Activated gamma-delta T cell treated with anti-CD3 and anti-CD28 coated beads, Interleukin-2, amount 50 U/mL, for 16 hours (primary cell): ENCODE measurements around the gene NDST1.
"Not testable (repeated sequence)": the region's sequence is repeated elsewhere in the genome, so short reads cannot be mapped to it uniquely, and the experiment has no call there.

Source experiments
- DNase-seq: peaks from one replicate; pipeline ENCODE4 v3.0.0-alpha.2; 2020; ENCODE audit warnings: low read depth

Gene NDST1

DNA sequence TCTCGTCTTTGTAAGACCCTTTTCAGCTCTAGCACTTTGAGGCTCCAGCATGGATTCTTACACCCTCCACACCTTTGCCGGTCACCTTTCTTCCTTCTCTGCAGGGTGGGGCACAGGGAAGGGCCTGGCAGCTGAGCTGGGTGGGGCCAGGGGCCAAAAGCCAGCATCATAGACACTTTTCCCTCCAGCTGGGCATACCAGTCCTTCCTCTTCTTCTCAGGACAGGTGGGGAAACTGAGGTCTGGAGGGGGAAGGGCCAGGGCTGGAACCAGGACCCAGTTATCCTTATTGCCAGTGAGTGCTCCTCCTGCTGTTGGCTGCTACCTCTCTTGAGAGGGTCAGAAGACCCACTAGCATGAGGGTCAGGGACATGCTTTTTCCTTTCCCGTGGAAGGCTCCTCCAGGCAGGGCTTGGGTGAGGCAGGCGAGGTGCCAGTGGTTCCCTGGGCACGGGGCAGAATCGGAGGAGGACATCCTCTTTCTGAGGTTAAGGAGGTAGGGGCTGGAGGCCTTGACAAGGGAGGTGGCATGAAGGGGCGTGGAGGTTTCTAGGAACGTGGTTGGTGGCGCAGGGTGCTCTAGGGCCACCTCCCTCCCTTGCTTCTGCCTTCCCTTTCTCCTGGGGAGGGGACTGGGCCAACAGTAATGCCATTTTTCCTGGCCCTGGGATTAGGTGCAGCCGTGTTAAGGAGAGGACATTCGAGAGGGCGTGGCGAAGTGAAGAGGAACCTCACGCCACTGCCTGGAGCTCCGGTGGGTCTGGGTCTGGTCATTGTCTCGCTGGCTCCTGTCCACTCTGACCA lies at the start of gene NDST1:
Gene NDST1, plus strand, starts transcription at position 658 of the 803 bp plus-strand sequence. CDS start 13,124 bp downstream, outside the sequence.
- no peak for DNase-seq

GRCh38 chr5:150458802-150459557 lies 49.0 kb upstream of the NDST1 start:
- peak; percentile 83 for DNase-seq

DNA sequence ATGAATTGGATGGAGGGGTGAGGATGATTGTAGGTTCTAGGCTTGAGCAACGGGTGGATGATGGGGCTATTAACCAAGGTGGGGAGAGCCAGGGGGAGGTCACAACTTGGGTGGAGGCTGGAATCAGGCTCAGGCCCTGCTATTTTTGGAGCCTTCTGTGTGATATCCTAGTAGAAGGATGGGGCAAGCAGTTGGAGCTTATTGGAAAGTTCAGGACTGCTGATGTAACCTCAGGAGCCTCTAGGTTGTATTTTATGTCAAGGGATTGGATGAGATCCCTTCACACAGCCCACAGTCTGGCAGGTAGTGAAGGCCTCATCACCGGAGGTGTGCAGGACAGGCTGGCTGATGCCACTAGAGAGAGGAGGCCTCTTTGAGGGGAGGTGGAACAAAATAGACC lies 47.1 kb upstream of the NDST1 start:
- no peak for DNase-seq

- DNase-seq: no peak
These were observed 46.7 kb upstream of the NDST1 start for GRCh38 chr5:150461231-150461630.

- no peak for DNase-seq
These were observed 43.3 kb upstream of the NDST1 start for GRCh38 chr5:150464554-150465012.

- DNase-seq: no peak
These were observed 42.0 kb upstream of the NDST1 start for GRCh38 chr5:150465927-150466326.

DNA sequence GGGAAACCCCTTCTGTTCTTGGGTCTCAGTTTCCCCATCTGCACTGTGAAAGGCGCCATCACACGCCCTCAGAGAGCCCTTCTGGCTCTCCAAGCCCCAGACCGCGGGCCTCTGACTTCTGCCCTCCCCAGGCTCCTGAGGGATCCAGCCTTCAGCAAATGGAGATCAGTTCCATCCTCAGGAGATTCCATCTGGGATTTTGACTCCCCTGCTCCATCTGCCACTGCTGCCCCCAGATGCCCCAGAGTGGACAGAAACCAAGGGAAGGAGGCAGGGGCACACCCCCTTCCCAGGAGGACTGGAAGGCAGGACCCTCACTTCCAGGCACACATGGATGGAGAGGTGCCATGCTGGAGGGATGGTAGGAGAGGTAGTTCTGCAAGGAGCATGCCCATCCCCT lies 39.7 kb upstream of the NDST1 start:
- DNase-seq: no peak

GRCh38 chr5:150469718-150470469 lies 38.0 kb upstream of the NDST1 start:
- DNase-seq: no peak

DNA sequence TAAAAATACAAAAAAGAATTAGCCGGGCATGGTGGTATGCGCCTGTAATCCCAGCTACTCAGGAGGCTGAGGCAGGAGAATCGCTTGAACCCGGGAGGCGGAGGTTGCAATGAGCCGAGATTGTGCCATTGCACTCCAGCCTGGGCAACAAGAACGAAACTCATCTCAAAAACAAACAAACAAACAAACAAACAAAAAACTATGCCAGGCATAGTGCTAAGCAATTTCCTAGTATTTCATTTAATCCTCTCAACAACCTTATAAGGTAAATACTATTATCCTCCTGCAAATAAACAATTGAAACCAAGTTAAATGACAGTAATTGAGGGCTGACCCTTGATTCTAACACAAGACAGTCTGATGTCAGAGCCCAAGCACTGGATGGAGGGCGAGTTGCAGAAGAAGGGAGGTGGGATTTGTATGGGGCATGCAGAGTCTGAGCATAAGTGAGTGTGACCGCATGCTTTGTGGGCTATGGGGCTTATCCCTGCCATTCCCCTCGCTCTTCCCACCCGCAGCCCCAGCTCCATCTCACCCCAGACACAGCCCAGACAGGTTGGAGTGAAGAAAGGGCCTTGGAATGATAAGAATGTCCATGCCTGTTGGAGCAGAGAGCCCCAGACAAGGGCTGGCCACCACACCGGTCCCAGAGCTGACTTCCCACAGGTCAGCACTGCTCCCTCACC lies 34.1 kb upstream of the NDST1 start:
- no peak for DNase-seq

- DNase-seq: not testable (repeated sequence)
These were observed 31.4 kb upstream of the NDST1 start for GRCh38 chr5:150476568-150476967.

DNA sequence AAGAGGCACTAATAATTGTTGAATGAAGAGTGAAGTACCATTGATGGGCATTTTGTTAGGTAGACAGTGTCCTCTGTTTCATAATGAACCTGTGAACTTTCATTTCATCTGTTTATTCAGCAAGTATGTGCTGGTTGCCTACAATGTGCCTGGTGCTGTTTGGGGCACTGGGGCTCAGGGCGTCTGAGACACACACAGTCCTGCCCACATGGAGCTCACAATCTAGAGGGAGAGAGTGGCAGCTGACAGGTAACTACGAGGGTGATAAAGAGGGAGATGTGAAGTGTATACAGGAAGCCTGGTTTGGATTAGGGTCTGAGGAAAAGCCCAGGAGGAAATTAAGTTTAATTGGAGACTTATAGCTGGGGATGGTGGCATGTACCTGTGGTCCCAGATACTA lies 28.5 kb upstream of the NDST1 start:
- no peak for DNase-seq

- no peak for DNase-seq
These were observed 26.3 kb upstream of the NDST1 start for GRCh38 chr5:150481708-150481965.

GRCh38 chr5:150481972-150482406 lies 25.9 kb upstream of the NDST1 start:
- DNase-seq: no peak

- no peak for DNase-seq
These were observed 22.8 kb upstream of the NDST1 start for GRCh38 chr5:150484964-150485692.

GRCh38 chr5:150485693-150486401 lies 22.1 kb upstream of the NDST1 start:
- no peak for DNase-seq

DNA sequence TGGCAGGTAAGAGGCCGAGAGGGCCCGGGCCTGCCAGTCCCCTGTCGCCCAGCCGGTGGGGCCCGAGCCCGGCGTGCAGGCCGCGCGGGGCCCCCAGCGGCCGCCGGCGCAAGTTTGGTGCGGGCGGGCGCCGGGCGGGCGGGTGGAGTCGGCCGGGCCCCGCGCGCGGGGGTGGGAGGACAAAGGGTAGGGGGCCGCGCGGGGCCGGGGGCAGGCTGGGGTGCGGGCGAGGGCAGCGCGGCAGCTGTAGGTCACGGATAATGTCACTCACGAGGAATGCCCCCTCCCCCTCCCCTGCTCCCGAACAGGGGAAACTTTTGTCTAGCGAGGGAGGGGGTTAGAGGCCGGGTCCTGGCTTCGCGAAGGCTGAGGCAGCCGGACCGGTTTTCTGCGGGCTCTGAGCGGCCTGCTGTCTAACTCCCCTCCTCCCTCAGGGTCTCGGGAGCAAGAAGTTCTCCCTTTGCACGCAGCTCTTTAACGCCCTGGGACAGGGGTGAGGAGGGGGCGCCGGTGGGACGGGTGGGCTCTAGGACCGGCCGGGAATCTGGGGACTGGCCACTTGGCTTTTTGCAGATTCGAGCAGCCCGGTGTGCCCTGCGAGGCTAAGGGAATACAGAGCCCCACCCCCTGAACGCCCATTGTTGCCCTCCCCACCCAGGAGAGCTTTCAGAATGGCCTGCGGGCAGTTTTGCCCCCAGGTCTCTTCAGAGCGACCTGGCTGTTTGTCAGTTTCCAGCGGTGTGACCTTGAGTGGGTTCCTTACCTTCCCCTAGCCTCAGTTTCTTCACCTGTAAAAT lies 21.3 kb upstream of the NDST1 start:
- no peak for DNase-seq

DNA sequence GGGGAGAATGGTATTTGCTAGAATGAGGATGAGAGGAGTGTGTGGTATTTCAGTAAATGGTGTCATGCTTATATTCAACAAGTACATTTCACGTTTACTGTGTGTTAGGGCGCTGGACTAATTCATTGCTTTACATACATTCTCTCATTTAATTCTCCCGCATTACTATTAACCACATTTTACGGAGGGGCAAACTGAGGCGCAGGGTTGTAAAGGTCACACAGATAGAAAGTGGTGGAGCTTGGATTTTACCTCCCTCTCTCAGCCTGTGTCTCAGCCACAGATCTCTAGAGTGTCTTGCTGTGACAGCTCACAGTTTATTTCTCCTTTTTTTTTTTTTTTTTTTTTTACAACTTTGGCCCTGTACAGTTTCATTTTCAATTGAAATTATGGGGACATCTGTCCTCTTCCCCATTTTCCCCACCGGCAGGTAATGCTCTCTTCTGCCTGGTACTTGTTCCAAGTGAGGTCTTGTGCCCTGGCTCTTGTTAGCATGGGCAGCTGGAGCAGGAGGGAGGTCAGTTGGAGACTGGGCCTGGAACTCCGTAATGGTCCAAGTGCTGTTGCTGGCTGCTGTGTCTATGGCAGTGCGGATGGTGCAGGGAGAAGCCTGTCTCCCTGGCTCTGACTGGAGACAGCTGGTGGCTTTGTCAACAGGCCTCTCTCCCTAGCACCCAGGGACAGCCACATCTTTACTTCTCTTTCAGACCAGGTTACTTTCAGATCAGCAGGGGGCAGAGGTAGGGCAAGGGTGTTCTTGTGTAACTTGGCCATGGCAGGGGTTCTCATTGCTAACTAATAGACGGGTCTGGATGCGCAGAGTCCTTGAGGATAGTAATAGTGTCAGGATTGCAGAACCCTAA lies 20.5 kb upstream of the NDST1 start:
- no peak for DNase-seq

GRCh38 chr5:150488519-150489359 lies 19.2 kb upstream of the NDST1 start:
- DNase-seq: no peak
